Measurements from ENCODE around the gene PIK3C2G.

Gene PIK3C2G

GRCh38 chr12:18578191-18578590 is 316.9 kb downstream of the PIK3C2G start:
- DNase-seq = no peak

GRCh38 chr12:18580291-18580690 is 319.0 kb downstream of the PIK3C2G start:
- no peak for DNase-seq

GRCh38 chr12:18580706-18581105 is 319.4 kb downstream of the PIK3C2G start:
- DNase-seq = no peak

- DNase-seq = no peak
Observed at GRCh38 chr12:18581232-18581962, 320.1 kb downstream of the PIK3C2G start.

GRCh38 chr12:18583655-18584054 is 322.3 kb downstream of the PIK3C2G start:
- no peak for DNase-seq

GRCh38 chr12:18586581-18586980 is 325.3 kb downstream of the PIK3C2G start:
- no peak for DNase-seq

GRCh38 chr12:18589316-18589715 is 328.0 kb downstream of the PIK3C2G start:
- no peak for DNase-seq

GRCh38 chr12:18591473-18591872 is 330.2 kb downstream of the PIK3C2G start:
- DNase-seq = no peak

- no peak for DNase-seq
Observed at GRCh38 chr12:18595412-18595811, 334.1 kb downstream of the PIK3C2G start.

- no peak for DNase-seq
Observed at GRCh38 chr12:18601962-18602361, 340.6 kb downstream of the PIK3C2G start.

GRCh38 chr12:18612971-18613370 is 351.7 kb downstream of the PIK3C2G start:
- DNase-seq = no peak

- DNase-seq = no peak
Observed at GRCh38 chr12:18620986-18621385, 359.7 kb downstream of the PIK3C2G start.

GRCh38 chr12:18629445-18629844 is 368.1 kb downstream of the PIK3C2G start:
- no peak for DNase-seq

GRCh38 chr12:18629916-18630315 is 368.6 kb downstream of the PIK3C2G start:
- no peak for DNase-seq

- no peak for DNase-seq
Observed at GRCh38 chr12:18631339-18631738, 370.0 kb downstream of the PIK3C2G start.

GRCh38 chr12:18632848-18633247 is 371.5 kb downstream of the PIK3C2G start:
- DNase-seq = no peak

GRCh38 chr12:18634382-18634781 is 373.1 kb downstream of the PIK3C2G start:
- DNase-seq = no peak

GRCh38 chr12:18640321-18640955 is 379.1 kb downstream of the PIK3C2G start:
- no peak for DNase-seq

- DNase-seq = no peak
Observed at GRCh38 chr12:18643681-18644080, 382.4 kb downstream of the PIK3C2G start.

- DNase-seq = no peak
Observed at GRCh38 chr12:18644564-18644963, 383.2 kb downstream of the PIK3C2G start.

- no peak for DNase-seq
Observed at GRCh38 chr12:18646286-18646890, 385.1 kb downstream of the PIK3C2G start.

- DNase-seq = no peak
Observed at GRCh38 chr12:18651525-18651924, 390.2 kb downstream of the PIK3C2G start.

- DNase-seq = no peak
Observed at GRCh38 chr12:18652596-18652995, 391.3 kb downstream of the PIK3C2G start.

GRCh38 chr12:18653465-18653864 is 392.1 kb downstream of the PIK3C2G start:
- DNase-seq = no peak

Data from activated T-cell treated with anti-CD3 and anti-CD28 coated beads, Interleukin-2, amount 50 U/mL, for 48 hours (primary cell).